Left lobe of liver (tissue), 2 donors: ENCODE results near the gene UNC13B. TPM values are rescaled to one million over a fixed set of nuclear protein-coding genes. Genes with fewer than 3 reads are reported as not detected.
A peak's percentile ranks its signal among the peaks of the same experiment; 100 is the strongest.
"Not testable (repeated sequence)": the region's sequence is repeated elsewhere in the genome, so short reads cannot be mapped to it uniquely, and the experiment has no call there.

Experiments used
- ATAC-seq: fragments of 200-7000 bp; cut with Tn5 transposase; one replicate; pipeline ENCODE4 v1.9.1; 2020; ENCODE audit warnings: mild to moderate bottlenecking, moderate library complexity
- DNase-seq: peaks from one replicate; pipeline ENCODE4 v3.0.0-alpha.2; 2020; ENCODE audit warnings: low spot score
- total RNA-seq: library from RNA; stranded (reverse); gene quantifications from one replicate; pipeline ENCODE4 v1.2.1, GENCODE V29; 2021
- donor health status: DM: no; HTN: no; CAD: no; lungs with moderate emphysema.
- donor health status: DM: no; HTN: yes; CAD: no.

UNC13B gene
- total RNA-seq, 1 donor from 2014 or later = 21.4 TPM

DNA sequence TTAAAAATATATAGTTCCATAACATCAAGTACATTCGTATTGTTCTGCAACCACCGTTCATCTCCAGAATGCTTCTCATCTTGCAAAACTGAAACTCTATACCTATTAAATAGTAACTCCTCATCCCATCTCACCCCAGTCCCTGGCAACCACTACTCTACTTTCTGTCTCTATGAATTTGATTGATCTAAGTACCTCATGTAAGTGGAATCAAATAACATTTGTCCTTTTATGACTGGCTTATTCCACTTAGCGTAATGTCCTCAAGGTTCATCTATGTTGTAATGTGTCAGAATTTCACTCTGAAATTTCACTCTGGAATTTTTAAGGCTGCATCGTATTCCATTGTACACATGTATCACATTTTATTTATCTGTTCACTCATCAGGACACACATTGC is 196.0 kb downstream of the UNC13B start:
- no peak for DNase-seq
- ATAC-seq = no peak

DNA sequence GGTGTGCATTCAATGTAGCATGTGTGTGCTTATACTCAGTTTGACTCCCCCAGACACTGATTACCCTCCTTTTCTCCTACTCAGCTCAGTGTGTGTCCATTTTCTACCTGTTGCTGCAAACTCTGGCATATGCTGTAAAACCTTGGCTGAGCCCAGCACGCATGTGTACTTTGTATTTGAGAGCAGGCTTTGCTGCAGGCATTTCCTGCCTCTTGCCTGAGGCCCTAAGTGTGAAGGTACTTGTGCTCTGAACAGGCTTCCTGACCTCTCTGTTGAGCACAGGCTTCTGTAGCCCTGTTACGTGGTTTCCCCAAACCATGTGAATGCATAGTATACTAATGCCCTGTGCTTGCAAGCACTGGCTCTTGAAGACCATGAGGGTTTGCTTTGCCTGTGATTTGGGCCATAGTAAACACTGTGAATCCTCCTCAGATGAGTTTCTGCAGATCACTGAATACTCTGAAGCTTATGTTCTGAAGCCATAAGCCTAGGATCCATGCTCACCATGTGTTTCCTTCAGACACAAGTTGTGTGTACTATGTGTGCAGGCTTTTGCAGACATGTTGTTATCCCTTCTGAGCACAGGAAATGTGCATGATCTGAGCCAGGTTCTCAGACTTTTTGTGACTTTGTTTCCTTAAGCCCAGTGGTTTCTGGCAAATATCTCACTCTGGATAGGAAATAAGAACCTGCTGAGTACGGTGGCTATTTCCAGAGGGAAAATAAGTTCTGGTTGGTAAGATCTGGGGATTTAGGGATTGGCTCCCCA is 203.2 kb downstream of the UNC13B start:
- DNase-seq (no peak), ATAC-seq (peak; percentile 85)

DNA sequence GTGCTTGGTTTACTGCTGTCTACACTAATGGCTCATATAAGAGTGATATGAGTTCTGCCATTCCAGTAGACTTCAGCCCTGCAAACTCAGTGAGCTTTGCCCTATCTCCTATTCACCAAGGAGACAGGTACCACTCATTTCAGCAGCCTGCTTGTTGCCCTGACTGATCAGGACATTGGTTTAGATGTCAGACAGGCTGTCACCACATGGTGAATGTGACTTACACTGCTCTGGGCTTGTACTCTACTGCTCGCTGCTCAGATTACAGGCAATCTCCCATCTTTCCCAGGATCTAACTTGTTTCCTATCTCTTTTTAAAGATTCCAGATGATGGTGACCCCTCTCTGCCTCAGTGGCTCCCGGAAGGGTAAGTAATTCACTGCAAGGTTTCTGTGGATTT is 204.8 kb downstream of the UNC13B start:
- DNase-seq (no peak), ATAC-seq (no peak)

DNA sequence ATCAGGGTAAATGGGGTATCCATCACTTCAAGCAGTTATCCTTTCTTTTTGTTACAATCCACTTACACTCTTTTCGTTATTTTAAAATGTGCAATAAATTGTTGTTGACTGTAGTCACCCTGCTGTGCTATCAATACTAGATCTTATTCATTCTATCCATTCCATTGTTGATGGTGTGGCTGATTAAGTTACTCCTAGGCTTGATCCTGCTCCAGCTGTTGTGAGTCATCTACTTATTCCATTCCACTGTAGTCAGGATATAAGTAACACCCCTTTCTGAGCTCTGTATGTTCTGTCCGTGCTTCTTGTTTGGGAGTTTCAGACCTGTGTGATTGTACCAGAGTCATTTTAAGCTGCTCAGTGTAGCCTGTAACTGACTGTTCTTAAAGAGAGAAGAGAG is 205.6 kb downstream of the UNC13B start:
- DNase-seq (no peak), ATAC-seq (no peak)

- no peak for ATAC-seq
- no peak for DNase-seq
Measured at GRCh38 chr9:35370241-35370640, 208.4 kb downstream of the UNC13B start.

GRCh38 chr9:35374436-35374835 is 212.6 kb downstream of the UNC13B start:
- no peak for ATAC-seq
- no peak for DNase-seq

- ATAC-seq (no peak), DNase-seq (no peak)
Measured at GRCh38 chr9:35374910-35375309, 213.1 kb downstream of the UNC13B start.

DNA sequence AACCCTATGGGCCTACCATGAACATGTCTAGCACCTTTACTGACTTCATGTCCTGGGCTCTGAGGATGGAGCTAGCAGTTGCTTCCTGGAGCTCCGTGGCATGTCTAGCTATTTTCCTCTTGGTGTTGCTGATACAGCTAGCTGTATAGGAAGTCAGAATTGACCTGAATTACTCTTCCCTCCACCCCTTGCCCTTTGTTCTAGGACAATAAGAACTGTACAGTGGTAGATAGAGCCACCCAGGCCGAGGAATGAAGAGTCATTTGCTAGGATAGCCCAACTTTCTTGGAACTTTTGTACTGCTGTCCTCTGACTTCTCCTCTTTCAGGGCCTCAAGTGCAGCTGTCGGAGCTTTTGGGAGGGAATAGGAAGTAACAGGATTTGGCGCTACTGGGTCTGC is 218.2 kb downstream of the UNC13B start:
- ATAC-seq (peak; percentile 27), DNase-seq (no peak)

DNA sequence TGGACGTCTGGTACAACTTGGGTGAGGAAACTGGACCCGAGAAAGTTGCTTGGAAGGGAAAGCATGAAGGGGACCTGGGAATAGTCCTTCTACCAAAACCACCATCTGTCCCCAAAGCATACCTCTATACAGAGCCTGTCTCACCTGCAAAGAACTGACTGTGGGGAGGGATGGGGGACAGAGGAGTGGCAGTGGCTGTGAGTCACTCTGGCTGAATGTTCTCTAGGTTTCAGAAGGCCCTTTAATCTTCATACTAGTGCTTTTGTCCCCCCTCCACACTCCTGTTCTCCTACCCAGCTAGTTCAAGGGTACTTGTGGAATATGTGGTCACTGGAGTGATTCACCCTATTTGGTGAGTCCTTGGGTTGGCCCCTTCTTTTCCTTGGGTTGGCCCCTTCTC is 218.8 kb downstream of the UNC13B start:
- ATAC-seq (no peak), DNase-seq (no peak)

DNA sequence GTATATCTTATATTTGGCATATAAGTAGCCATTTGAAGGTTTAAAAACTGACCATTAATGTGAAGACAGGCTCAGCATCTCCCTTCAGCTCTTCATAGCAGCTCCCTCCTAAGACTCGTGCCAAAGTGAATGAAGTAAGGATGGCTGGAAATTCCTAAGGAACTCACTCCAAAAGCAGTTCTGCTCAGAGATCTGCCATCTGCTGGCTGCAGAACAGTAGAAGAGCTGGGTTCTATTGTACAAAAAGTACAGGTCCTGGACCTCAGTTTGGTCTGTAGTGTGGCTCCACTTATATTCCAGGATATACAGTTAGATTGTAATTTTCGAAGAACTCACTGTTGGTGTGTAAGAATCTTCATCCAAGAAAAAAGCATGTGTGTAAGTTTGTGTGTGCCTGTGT is 223.2 kb downstream of the UNC13B start:
- peak; percentile 27 for ATAC-seq
- DNase-seq = no peak

- no peak for DNase-seq
Measured at GRCh38 chr9:35395076-35395705, 233.4 kb downstream of the UNC13B start.

DNA sequence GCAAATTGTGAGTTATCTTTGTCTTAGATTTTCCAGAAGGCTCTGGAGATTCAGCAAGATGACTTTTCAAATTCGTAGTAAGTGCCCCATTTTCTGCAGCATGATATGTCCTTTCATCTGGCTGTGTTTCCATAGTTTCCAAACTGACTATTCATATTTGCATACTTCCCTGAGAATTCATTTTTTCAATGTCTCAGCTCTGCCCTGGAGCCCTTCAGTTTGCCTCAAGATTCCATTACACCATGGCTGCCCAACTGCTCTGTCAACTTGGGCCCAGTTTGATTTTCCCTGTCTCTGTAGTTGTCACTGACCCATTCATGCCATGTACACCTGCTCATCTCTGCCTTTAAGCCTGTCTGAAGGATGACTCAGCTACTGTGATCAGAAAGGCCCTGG is 233.9 kb downstream of the UNC13B start:
- DNase-seq (no peak), ATAC-seq (no peak)

More at GRCh38 chr9:35395076-35395705, 233.4 kb downstream of the UNC13B start:
- no peak for ATAC-seq

- ATAC-seq (peak; percentile 70), DNase-seq (no peak)
Measured at GRCh38 chr9:35396560-35397215, 234.9 kb downstream of the UNC13B start.

DNA sequence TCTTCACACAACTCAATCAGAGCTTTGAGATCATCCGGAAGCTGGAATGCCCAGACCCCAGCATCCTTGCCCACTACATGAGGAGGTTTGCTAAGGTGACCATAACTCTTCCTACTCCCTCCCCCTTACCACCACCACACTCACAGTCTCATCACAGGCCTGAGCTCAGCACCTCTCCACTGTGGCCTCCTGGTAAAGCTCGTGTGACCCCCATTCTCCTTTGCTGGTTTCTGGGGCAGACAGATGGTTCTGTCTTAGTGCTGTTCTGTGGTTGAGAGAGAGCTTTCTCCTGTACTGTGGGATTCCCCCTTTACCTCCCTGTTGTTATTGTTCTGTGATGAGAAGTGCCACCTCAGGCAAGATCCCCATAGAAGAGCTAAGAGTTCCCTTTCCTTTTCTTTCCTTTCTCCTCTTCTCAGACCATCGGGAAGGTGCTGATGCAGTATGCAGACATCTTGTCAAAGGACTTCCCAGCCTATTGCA is 235.4 kb downstream of the UNC13B start:
- no peak for DNase-seq
- no peak for ATAC-seq

DNA sequence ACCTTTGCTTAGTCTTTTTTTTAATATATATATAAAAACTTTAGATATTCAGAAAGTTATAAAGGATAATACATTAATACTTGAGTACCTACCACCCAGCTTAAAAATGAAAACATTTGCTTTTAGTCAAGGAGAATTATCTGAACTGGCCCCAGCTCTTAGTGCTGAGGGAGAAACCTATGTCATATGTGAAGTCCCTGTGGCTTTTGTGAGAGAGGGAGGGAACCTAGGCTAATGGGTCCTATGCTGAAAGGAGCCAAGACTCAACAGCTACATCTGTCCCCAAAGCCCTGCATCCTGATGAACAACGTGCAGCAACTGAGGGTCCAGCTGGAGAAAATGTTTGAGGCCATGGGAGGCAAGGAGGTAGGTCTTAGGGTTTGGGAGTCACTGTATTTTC is 236.1 kb downstream of the UNC13B start:
- no peak for ATAC-seq
- DNase-seq = no peak

DNA sequence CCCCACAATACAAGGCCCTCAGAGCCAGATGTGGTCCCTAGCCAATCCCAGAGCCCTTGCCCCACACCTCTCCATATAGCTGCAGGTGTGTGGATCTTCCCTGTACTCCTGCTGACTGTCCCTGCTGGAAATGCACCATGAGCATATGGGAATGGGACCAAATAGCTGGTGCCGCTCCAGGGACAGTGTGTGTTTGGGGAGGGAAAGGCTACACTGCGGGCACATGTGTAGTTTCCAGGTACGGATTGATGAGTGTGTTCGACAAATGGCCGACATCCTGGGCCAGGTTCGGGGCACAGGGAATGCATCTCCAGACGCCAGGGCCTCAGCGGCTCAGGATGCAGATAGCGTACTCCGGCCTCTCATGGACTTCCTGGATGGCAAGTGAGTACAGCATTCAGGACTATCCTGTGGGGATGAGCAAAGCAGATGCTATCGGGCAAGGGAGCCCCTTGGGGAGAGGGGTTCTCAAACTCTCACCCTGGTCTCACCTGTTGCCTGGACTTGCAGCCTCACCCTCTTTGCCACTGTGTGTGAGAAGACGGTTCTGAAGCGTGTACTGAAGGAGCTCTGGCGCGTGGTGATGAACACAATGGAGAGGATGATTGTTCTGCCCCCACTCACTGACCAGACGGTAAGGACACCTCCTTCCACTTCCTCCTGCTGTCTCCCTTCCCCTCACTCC is 237.0 kb downstream of the UNC13B start:
- DNase-seq (no peak), ATAC-seq (no peak)

DNA sequence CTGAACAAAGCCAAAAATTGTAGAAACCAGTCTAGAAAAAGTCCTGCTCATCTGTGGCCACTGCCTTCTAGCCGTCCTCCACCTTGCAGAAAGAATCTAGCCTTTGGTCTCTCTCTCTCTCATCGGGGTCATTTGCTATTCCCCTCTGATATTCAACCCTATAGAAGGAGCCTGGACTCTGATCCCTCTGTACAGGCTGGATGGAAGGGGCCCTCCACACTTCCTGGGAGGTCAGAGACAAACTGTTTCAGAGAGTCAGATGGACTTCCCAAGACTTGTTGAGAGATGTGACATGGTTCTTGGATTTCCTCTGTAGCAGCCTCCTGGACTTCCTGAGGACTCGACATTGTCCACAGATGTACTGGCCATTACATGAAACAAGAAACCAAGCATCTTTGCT is 243.1 kb downstream of the UNC13B start:
- ATAC-seq (no peak), DNase-seq (no peak)

DNA sequence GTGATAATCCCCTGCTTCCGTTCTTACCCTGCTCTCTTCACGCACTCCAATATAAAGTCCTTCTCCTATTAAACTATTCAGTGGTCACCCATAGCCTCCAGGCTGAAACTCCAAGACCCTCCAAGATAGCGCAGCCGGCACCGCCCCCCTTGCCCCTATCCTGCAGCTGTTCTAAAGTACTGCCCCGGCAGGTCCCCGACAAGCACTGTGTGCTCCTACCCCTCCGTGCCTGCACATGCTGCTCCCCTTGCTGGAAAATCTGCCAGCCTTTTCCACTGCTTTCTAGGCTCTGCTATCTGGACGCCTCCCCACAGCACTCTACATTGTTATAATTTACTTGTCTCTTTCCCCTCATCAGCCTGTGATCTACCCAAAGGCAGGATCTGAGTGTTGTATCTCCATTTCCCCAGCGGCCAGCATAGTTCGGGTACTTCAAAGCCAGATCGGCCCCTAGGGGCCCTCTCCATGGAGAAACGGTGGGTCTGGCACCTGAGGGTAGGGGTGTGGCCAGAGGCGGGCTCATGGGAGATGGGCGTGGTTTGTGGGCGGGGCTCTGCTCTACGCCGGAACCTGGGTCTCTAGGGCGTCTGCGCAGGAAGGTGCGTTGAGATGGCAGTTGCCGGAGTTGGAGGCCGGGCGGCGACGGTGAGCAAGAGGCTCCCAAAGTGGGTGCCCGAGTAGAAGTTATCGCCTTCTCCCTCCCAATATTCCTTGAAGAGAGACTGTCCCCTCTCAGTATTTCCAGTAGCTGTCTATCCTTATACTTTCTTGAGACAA is 244.6 kb downstream of the UNC13B start:
- ATAC-seq = peak; percentile 14
- DNase-seq = no peak

DNA sequence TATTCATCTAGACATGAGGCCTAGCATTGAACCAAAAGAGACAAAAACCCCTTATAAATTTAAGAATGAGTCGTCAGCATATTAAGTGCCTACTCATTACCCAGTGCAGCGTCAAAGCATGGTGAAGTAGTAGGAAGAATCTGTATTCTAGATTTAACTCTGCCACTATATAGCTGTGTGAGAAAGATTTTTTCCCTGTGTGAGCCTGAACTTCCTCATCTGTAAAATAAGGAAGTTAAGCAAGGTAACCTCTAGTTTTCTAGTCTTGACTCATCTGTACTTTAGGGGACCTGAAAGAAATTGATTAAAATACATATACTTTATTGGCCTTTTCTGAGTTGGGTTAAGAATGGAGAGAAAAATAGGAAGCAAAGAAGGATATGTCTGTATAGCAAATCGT is 246.0 kb downstream of the UNC13B start:
- DNase-seq (no peak), ATAC-seq (no peak)

GRCh38 chr9:35409434-35409833 is 247.6 kb downstream of the UNC13B start:
- not testable (repeated sequence) for ATAC-seq, DNase-seq

DNA sequence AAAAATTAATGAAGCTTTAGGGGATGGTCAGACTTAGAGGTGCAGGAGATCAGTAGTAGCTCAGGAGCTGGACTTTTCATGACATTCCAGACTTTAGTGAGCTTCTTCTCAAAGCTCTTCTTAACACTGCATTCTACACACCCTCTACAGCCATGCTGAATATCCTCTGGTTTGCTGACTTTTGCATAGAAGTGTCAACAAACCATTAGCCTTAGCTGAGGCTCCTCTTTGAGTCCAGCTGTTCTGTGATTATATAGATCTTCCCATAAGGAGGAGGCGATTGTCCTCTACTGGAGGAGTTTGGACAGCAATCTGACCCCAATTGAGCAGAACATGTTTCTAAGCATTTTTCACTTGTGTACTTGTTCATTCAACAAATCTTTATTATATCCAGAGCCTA is 253.1 kb downstream of the UNC13B start:
- ATAC-seq (no peak), DNase-seq (no peak)
